NCI-H526 (cell line): Measurements from ENCODE around the gene PTX3.

Source experiments
- DNase-seq, 2 experiments: peaks; one replicate each; lab custom pipeline; 2025; lab: John Stamatoyannopoulos, UW

The PTX3 gene

DNA sequence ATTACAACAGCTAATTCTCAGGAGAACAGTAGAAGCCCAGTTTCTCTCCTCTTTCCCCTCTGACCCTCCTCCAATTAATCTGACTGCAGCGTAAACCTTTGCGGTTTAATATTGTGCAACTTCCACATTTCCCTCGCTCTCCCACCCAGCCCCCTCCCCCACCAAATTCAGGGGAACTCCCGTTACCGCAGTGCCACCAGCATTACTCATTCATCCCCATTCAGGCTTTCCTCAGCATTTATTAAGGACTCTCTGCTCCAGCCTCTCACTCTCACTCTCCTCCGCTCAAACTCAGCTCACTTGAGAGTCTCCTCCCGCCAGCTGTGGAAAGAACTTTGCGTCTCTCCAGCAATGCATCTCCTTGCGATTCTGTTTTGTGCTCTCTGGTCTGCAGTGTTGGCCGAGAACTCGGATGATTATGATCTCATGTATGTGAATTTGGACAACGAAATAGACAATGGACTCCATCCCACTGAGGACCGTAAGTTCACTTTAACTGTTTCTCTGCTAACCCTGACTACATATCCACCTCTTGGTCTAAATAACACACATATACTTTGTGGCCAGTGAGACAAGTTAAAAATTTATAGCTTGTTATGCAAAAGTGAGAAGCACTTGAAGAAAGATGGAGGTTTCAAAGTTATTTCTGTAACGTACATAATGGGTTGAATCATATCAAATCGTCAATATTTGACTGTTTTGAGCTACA, at the start of gene PTX3:
Gene PTX3, plus strand, starts transcription at position 268 of the 709 bp plus-strand sequence. Its CDS starts 84 bp downstream, at position 352.
- DNase-seq, result peak in 1 of 2 experiments; percentile 4

DNA sequence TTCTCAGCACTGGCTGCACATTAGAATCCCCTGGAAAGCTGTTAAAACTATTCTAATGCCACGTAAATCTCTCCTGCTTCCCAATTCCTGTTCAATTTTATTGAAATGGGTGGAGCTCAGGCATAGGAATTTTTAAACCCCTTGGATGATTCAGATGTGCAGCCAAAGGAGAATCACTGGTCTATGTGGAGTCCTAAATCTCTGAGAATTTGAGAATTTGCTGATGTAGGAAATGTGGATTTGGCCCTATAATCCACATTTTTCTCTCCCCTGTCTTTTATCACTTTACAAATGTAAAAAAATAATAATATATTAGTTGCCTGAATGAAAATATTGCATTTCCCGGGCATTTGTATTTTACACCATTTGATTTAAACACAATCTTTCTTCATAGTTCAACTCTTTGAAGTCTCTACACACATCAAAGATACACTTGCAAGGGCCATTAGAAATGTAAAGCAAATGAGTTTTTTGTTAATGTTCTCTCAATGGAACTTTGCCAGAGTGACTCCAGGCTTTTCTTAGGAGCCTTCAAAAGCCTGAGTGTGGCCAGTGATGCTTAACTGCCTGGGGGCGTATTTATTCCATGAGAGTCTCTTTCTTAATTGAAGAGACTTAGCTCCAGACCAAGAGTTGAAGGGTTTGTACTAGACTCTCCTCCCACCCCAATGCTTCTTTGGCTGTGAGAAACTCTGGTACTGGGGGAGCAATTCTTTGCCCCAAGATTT, 48.8 kb upstream of the PTX3 start:
- DNase-seq, result no peak

DNA sequence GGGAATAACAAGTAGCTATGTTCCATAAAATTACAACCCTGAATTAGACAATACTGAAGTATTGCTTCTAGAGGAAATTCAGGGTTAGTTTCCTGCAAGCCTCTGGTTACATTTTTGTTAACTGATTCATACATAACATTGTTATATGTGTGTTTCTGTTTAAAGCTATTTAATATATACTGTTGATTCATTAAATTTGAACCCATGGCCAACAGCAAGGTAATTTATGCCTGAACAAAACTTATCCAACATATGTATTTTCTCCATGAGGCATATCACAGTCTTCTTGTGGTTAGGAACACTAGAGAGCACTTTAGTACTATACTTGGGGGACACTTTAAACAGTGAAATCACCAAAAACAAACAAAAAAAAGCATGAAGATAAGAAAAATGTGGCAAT, 47.7 kb upstream of the PTX3 start:
- no peak for DNase-seq

DNA sequence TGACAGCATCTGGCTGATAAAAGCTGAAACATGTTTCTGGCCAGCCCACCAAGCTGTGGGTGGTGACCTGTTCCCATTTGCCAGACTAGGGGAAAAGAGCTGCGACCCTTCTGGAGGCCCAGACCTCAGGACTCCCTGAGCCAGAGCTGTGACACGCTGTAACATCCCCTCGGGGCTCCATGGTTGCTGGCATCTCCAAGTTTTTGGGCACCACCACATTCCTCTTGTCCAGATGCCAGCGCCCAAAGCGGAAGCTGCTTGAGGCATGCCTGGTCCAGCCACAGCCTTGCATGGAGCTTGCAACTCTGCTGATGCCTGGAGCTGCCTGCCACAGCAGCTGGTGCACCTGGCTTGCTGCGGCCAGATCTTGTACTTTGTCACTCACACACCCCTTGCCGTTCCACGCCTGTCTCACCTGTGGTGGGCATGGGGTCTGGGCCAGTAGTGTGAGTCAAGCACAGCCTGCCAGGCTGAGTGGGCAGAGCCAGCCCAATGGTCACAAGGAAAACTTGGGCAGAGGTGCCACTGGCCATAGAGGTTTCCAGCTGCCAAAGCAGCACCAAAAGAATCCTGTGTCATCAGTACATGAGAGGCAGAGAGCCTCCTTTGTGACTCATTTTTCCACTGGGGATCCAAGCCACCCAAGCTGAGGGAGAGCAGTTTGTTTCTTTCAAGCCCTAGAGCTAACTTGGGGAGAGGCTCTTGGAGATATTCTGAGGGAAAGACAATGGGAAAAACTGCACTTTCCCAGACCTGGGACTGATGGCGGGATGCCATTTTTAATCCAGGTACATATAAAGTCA, 45.7 kb upstream of the PTX3 start:
- DNase-seq, result no peak

DNA sequence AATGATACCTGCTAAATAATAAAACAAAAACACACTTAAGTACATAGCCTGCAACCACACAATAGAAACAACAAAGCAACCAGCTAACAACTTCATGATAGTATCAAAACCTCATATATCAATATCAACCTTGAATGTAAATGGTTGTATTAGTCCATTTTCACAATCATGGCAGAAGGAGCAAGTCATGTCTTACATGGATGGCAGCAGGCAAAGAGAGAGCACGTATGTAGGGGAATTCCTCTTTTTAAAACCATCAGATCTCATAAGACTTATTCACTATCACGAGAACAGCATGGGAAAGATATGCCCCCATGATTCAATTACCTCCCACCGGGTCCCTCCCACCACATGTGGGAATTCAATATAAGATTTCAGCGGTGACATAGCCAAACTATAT, 44.5 kb upstream of the PTX3 start:
- DNase-seq, result no peak

DNA sequence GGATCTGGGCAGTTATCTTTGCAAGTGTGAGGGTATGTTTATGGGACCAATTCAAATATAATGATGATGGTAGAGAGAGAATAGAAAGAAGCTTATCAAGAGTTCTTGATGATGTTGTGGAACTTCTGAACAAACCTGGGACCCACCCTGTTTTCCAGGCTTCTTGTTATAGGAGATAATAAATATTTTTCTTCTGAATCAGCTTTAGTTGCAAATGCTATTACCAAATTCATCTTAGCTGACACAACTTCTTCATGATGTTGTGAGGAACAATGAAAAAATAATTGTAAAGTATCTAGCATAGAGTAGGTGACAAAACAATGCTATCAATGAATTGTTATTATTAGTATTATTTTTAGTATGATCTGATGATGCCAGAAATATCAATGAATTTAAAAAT, 43.5 kb upstream of the PTX3 start:
- no peak for DNase-seq

DNA sequence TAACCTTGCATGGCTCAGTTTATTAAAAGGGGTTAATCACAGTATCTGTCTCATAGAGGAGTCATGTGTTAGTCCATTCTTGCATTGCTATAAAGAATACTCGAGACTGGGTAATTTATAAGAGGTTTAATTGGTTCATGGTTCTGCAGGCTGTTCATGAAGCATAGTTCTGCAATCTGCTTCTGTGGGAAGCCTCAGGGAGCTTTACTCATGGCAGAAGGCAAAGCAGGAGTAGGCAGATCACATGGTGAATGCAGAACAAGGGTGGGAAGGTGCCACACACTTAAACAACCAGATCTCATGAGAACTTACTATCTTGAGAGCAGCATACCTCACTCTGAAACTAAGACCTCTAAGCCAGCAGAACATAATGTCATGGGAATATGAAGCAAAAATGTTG, 42.2 kb upstream of the PTX3 start:
- no peak for DNase-seq

DNA sequence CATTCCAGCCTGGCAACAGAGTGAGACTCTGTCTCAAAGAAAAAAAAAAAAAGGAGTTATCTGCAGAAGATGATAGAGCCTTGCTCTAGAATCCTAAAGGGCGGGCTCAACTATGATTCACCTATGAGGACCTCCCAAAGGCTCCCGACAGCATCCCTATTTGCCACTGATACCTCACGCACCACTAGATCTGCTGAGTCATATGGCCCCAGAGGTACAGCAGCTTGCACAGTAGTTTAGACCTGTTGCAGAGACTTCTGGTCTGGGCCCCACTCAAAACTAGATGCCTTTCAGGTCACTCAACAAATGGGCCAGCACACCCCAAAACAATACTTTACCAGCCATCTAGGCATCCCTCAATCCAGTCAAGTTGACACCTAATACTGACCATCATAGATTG, 38.1 kb upstream of the PTX3 start:
- DNase-seq, result no peak

DNA sequence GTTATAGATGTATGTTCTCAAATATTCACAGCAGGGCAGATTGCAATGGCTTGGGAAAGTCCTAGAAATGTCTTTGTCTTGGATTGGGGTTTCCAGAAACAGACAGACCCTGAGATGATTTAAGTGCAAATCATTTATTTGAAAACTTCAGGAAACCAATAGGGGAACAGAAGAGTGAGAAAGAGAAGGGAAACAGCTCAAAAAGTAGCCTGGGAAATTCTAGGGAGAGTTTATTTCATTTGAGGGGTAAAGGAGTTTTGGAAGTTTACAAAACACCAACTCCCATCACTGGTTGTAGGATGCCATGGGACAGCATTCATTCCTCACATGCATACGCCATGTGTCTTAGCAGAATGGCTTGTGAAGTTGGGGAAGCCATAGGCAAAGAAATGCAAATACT, 32.3 kb upstream of the PTX3 start:
- DNase-seq, result no peak

DNA sequence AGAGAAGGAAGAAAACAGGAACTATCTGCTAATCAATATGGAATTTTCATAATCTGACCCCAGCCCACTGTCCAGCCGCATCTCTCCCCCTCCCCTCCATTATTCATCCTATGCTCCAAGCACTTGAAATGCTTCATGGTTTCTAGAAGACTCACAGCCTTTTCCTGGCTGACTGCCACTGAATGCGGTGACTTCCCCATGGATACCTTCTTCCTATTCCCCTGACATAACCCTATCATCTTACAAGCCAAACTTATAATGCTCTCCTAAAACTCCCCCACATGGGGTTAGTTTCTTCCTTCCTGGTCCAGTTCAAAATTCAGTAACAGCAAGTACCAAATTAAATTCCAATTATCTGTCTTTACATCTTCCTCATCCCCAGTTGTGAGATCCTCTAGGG, 31.2 kb upstream of the PTX3 start:
- no peak for DNase-seq

DNA sequence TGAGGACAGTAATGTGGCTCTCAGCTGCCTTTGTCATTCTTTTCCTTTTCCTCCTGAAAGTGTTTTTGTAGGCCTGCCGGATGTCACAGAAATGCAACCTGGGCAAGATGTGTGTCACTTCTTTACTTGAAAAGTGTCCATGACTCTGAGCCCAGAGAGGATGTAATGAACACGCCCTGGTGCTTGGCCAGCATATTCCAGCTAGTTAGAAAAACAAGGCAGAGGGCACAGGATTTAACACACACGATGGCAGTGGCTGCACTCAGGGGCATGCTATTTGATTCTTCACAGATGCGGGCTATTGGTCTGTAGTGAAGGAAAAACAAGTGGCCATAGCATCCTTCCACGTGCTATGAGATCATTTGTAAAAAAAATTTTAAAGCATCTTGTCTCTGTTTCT, 30.3 kb upstream of the PTX3 start:
- no peak for DNase-seq

DNA sequence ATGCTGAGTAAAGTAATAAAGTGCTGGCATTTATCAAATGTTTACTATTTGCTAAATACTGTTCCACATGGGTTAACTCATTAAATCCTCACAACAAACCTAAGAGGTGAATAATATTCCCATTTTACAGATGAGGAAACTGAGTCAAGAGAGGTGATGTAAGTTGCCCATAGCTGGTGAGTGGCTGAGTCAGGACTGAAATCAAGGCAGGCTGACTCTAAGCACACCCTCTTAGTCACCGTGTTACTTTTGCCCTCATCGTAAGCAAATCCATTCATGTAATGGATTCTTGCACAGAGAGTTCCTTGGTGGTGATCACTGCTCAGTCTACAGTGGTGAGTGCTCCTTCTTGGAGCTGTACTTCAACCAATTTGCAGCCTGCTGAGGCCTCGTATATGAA, 28.9 kb upstream of the PTX3 start:
- no peak for DNase-seq

DNA sequence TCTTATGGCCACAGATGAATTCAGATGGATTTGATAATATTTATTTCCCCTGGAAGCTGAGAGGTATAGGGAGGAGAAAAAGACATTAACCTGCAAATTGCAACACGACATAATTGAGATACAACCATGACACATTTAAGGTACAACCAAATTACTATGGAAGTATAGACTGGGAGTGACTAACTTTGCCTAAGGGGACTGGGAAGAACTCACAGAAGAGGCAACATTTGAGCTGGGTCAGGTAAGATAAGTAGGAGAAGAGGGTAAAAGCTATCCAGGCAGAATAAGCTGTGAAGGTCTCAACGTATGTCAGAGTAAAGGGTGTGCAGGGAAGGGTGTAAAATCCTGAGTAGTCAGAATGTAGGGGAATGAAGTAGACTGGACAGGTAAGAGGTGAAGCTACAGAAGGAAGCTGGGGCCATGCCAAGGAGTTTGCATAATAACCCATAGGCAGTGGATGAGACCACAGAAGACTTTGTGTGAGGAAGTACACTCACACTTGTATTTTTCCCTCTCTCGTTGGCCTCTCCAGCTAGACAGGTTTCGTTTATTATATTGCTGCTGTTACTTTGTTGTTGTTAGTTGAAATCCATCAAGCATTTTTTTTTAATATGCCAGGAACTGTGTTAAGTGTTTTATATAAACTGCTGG, 28.0 kb upstream of the PTX3 start:
- DNase-seq, result no peak

DNA sequence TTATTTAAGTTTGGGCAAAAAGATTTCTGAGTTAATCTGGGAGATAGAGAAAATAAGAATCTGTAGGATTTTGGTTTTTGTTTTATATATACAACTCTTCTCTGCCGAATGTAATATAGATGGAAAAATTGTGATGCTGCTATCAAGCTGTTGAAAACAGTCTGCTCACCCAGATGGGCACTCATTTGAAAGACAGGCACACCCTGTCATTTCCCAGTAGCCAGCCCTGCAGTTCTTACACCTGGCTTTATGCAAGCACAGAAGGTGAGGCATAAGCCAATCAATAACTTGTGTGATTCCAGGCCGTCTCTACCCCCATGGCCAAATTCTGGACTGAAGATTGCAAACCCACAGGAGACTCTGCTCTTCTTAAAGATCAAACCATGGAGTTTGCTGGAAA, 27.1 kb upstream of the PTX3 start:
- no peak for DNase-seq

DNA sequence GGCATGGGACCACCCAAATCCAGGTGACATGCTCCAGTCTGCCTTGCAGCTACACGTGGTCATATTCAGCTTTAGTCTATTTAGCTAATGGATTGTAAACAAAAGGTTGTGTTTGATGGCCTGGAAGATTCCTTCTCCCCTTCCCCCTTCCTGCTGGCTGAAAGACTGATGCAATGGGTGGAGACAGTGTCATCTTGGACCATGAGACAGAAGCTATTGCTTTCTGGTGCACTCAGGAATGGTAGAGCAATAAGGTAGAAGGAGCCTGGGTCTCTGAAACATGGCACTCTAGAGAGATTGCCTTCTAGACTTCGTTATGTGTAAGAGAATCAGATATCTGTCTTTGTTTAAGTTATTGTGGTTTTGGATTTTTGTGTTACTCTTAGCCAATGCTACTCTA, 25.7 kb upstream of the PTX3 start:
- DNase-seq, result no peak

DNA sequence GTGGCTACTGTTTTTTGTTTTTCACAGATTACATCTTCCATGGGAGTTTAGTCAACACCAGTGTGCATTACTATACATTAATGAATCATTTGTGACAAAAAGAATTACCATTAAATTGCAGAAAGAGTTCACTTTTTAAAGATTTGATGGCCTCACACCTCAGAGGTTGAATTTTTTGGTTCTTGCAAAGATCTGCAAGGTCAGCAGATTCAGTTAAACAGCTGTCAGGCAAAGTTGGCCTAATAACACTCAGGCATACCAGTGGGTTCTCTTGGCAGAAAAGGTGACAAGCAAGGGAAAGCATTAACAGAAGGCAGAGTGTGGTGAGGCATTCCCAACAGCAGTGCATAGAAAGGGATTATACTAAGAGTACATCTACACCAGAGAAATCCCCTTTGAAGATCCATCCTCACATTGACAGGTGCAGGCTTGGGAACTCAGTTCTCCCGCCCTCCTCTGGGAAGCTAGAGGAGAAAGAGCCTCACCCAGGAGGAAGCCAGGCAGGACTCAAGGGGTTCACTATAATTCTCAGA, 24.3 kb upstream of the PTX3 start:
- DNase-seq, result no peak

DNA sequence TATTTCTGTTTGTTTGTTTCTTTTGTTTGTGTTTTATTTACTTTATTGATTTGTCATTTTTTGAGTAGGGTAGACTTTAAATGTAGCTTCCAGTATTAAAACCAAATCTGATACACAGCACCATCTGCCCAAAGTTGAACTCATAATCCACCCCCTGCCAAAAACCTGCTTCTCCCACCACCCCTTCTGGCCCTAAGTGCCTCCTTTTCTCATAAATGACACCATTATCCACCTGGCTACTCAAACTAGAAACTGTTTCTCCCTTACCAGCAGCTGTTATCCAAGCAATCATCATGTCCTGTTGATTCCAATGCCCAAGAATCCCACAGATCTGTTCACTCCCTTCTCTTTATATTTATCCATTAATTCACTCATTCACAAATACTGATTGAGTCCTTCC, 21.8 kb upstream of the PTX3 start:
- DNase-seq, result no peak

DNA sequence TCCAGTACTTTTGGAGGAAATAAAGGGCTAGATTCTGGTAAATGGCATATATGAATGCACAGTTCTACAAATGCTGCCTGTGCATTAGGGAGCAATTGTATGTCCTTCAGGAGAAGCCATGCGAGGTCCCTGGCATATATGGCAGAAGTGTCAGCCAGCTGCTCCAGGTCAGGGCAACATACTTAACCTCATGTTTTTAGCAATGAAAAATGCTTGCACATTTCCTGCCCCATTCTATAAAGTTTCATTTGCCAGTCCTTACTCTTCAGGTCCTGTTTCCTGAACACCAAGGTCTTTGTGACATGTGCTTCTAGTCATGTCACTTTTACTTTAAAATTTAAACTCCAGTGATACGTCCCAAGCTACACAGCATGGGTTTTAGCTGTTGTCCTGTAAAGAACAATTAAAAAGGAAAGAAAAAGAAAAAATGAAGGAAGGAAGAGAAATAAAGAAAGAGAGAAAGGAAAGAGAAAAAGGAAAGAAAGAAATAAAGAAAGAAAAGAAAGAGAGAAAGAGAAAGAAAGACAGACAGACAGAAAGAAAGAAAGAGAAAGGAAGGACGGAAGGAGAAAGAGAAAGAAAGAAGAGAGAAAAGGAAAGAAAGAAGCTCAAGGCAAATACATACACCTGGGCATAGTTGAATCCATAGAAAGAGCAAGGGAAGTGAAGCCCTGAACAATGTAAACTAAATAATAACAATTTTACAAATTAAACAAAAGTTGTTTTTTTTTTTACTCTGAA, 20.1 kb upstream of the PTX3 start:
- DNase-seq, result no peak

DNA sequence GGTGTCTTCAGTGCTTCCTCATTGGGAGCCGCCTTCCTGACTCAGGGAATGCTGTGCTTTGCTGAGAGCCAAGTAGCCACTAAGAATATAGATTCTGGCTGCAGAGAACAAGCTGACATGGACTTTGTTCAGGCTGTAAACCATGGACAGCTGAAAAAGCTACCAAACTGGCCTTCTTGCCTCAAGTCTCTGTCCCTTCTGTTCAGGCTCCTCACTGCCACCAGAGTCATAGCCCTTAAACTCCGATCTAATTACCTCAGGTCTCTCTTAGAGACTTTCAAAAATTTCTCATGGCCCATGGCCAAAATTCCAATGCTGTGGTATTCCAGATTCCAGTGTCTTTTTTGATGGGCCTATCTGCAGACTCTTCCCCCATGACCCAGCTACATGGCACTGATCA, 19.4 kb upstream of the PTX3 start:
- DNase-seq, result no peak

DNA sequence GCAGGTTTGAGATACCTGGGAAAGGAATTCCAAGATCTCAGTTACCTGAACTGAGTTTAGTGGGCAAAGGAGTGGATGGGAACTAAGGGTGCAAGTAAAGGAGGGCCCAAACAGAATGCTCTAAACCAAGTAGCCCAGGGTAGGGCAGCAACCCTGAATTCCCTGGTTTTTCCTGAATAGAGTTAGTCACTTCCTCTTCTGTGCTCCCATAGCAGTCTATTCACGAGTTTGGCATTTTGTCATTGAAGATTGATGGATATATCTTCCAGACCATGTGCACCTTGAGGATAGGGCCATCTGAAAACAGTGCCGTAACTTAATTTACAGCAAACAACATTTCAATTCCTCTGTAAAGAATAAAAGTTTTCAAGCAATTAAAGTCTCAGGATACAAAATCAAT, 18.5 kb upstream of the PTX3 start:
- DNase-seq, result no peak

DNA sequence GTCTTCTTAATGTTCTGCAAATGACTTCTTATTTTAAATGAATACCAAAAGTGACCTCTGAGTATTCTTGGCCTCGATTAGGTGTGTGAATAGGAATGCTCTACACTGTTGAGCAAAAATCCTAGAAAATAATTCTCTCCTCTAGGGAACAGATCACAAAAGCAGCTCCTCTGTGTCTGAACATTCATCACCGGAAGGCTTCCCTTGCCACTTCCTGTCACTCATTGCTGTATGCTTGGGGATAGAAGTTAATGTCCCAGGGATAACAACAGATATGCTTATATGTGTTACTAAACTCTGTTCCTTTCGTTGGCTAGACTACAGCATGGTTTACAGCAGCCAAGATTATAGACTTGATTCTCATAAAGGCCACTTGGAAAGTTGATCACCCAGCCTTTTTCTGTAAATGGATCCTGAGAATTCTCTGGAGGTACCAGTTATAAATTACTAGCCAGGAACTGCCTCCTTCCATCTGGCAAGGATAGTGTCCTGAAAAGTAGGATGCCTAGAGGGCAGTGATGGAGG, 16.0 kb upstream of the PTX3 start:
- DNase-seq, result no peak
